PFSK-1 (cell line): ENCODE data around the gene SPRYD7.

Experiments
- FOXP2 ChIP-seq: optimal IDR thresholded peaks from 2 replicates; pipeline ENCODE3; 2011; ENCODE audit warnings: borderline replicate concordance, control low read depth, inconsistent platforms; ENCODE audit not compliant: insufficient read depth; ENCODE audit errors: extremely low read length, extremely low read depth
- POLR2AphosphoS5 ChIP-seq: IDR thresholded peaks from 2 replicates; pipeline ENCODE4 v1.6.1; 2012; ENCODE audit warnings: low read depth, mild to moderate bottlenecking, control low read depth, low read length, moderate library complexity
- REST ChIP-seq, 2 experiments: IDR thresholded peaks; 2 replicates each; pipeline versions ENCODE4 v1.6.1 to v1.8.0; 2011 to 2012; ENCODE audit warnings: low read depth in 2 of 2, low read length in 2 of 2, control low read depth in 1 of 2, inconsistent platforms in 1 of 2, mild to moderate bottlenecking in 1 of 2, moderate library complexity in 1 of 2; ENCODE audit not compliant: insufficient read depth in 1 of 2
- SIN3A ChIP-seq: IDR thresholded peaks from 2 replicates; pipeline ENCODE4 v1.6.1; 2012; ENCODE audit warnings: mild to moderate bottlenecking, low read length, moderate library complexity, borderline replicate concordance; ENCODE audit not compliant: insufficient read depth
- TAF1 ChIP-seq: IDR thresholded peaks from 2 replicates; pipeline ENCODE4 v1.6.1; 2012; ENCODE audit warnings: low read length, control low read depth, borderline replicate concordance; ENCODE audit not compliant: insufficient read depth

GRCh38 chr13:49954674-49955455 is 18.7 kb upstream of the SPRYD7 start:
- TF ChIP-seq POLR2AphosphoS5 (no peak), REST (IDR thresholded peaks at IDR 0.05; ENCODE audit: insufficient read depth in 1 of 2, low read depth in 2 of 2, low read length in 2 of 2) (no peak), SIN3A (no peak), TAF1 (no peak), FOXP2 (no peak)
